Stimulated activated effector memory CD8-positive, alpha-beta T cell treated with anti-CD3 and anti-CD28 coated beads, Interleukin-12 subunit alpha, Interleukin-12 subunit beta, amount 100 ng/mL, for 72 hours (primary cell): ENCODE data around the gene RPS6KC1.
"Not testable (repeated sequence)": the region's sequence is repeated elsewhere in the genome, so short reads cannot be mapped to it uniquely, and the experiment has no call there.

Experiments
- ATAC-seq: fragments of 150-1000 bp; cut with Tn5 transposase; 2 replicates; pipeline ENCODE4 v1.10.0; 2021
- DNase-seq, 2 donors: peaks; one replicate each; pipeline ENCODE4 v3.0.0; 2021 to 2022; ENCODE audit warnings: low spot score in 2 of 2
- H3K27ac Mint-ChIP-seq: one replicate; pipeline ENCODE4 v1.8.0; 2022; ENCODE audit warnings: mild to moderate bottlenecking, mixed read lengths
- H3K36me3 Mint-ChIP-seq: one replicate; pipeline ENCODE4 v1.8.0; 2022; ENCODE audit warnings: mild to moderate bottlenecking, mixed read lengths
- H3K4me1 Mint-ChIP-seq: one replicate; pipeline ENCODE4 v1.8.0; 2022; ENCODE audit warnings: mixed read lengths
- H3K4me3 Mint-ChIP-seq: one replicate; pipeline ENCODE4 v1.8.0; 2022; ENCODE audit warnings: mild to moderate bottlenecking, mixed read lengths
- H3K9me3 Mint-ChIP-seq: one replicate; pipeline ENCODE4 v1.8.0; 2022; ENCODE audit warnings: mixed read lengths

RPS6KC1 gene

GRCh38 chr1:213111502-213111901, 60.5 kb downstream of the RPS6KC1 start:
- DNase-seq (no peak), ATAC-seq (no peak)
- Mint-ChIP-seq H3K4me3 (no peak overlapping the region), H3K27ac (no peak overlapping the region), H3K36me3 (no peaks in the 10 kb centered on the region), H3K4me1 (peaks cover 8% of the 10 kb centered on the region), H3K9me3 (no peaks in the 10 kb centered on the region)

- not testable (repeated sequence) for DNase-seq, H3K27ac Mint-ChIP-seq, H3K4me1 Mint-ChIP-seq, H3K36me3 Mint-ChIP-seq, H3K4me3 Mint-ChIP-seq, H3K9me3 Mint-ChIP-seq, ATAC-seq
Measured at GRCh38 chr1:213112723-213113122, 61.7 kb downstream of the RPS6KC1 start.

GRCh38 chr1:213117699-213118180, 66.7 kb downstream of the RPS6KC1 start:
- H3K27ac Mint-ChIP-seq, H3K36me3 Mint-ChIP-seq, H3K4me1 Mint-ChIP-seq, H3K4me3 Mint-ChIP-seq, H3K9me3 Mint-ChIP-seq: not testable (repeated sequence)
- peak in 1 of 2 donors; percentile 50 for DNase-seq
- peak; percentile 77 for ATAC-seq

- Mint-ChIP-seq H3K4me1 (peaks cover 5% of the 10 kb centered on the region), H3K36me3 (no peaks in the 10 kb centered on the region), H3K4me3 (no peak overlapping the region), H3K27ac (no peak overlapping the region), H3K9me3 (no peaks in the 10 kb centered on the region)
- ATAC-seq: no peak
- DNase-seq: no peak
Measured at GRCh38 chr1:213119794-213120193, 68.8 kb downstream of the RPS6KC1 start.

- no peak for DNase-seq
- H3K9me3 Mint-ChIP-seq: no peaks in the 10 kb centered on the region
- peaks cover 5% of the 10 kb centered on the region for H3K4me1 Mint-ChIP-seq
- H3K27ac Mint-ChIP-seq: no peak overlapping the region
- H3K4me3 Mint-ChIP-seq: no peak overlapping the region
- no peaks in the 10 kb centered on the region for H3K36me3 Mint-ChIP-seq
- no peak for ATAC-seq
Measured at GRCh38 chr1:213120386-213120785, 69.3 kb downstream of the RPS6KC1 start.

GRCh38 chr1:213120961-213121360, 69.9 kb downstream of the RPS6KC1 start:
- Mint-ChIP-seq H3K4me3 (no peak overlapping the region), H3K9me3 (no peaks in the 10 kb centered on the region), H3K4me1 (peaks cover 5% of the 10 kb centered on the region), H3K36me3 (no peaks in the 10 kb centered on the region), H3K27ac (no peak overlapping the region)
- DNase-seq: no peak
- no peak for ATAC-seq

GRCh38 chr1:213122514-213122929, 71.5 kb downstream of the RPS6KC1 start:
- Mint-ChIP-seq H3K4me3 (no peak overlapping the region), H3K36me3 (no peaks in the 10 kb centered on the region), H3K9me3 (no peaks in the 10 kb centered on the region), H3K4me1 (peaks cover 5% of the 10 kb centered on the region), H3K27ac (no peak overlapping the region)
- no peak for ATAC-seq
- DNase-seq: no peak

GRCh38 chr1:213123087-213123486, 72.0 kb downstream of the RPS6KC1 start:
- Mint-ChIP-seq H3K4me3 (no peak overlapping the region), H3K9me3 (no peaks in the 10 kb centered on the region), H3K4me1 (peaks cover 5% of the 10 kb centered on the region), H3K27ac (no peak overlapping the region), H3K36me3 (no peaks in the 10 kb centered on the region)
- DNase-seq: no peak
- ATAC-seq: no peak

- ATAC-seq (no peak), DNase-seq (no peak)
- no peak overlapping the region for H3K4me3 Mint-ChIP-seq
- H3K36me3 Mint-ChIP-seq: no peaks in the 10 kb centered on the region
- peaks cover 5% of the 10 kb centered on the region for H3K4me1 Mint-ChIP-seq
- no peaks in the 10 kb centered on the region for H3K9me3 Mint-ChIP-seq
- no peak overlapping the region for H3K27ac Mint-ChIP-seq
Measured at GRCh38 chr1:213123536-213123935, 72.5 kb downstream of the RPS6KC1 start.

- H3K9me3 Mint-ChIP-seq: no peaks in the 10 kb centered on the region
- H3K36me3 Mint-ChIP-seq: no peaks in the 10 kb centered on the region
- peaks cover 5% of the 10 kb centered on the region for H3K4me1 Mint-ChIP-seq
- DNase-seq (no peak), ATAC-seq (no peak)
- H3K4me3 Mint-ChIP-seq: no peak overlapping the region
- H3K27ac Mint-ChIP-seq: no peak overlapping the region
Measured at GRCh38 chr1:213124590-213124989, 73.5 kb downstream of the RPS6KC1 start.

GRCh38 chr1:213125643-213126042, 74.6 kb downstream of the RPS6KC1 start:
- Mint-ChIP-seq H3K4me1 (no peaks in the 10 kb centered on the region), H3K4me3 (no peak overlapping the region), H3K9me3 (no peaks in the 10 kb centered on the region), H3K27ac (no peak overlapping the region), H3K36me3 (peaks cover 4% of the 10 kb centered on the region)
- no peak for DNase-seq
- ATAC-seq: no peak

GRCh38 chr1:213127074-213127473, 76.0 kb downstream of the RPS6KC1 start:
- ATAC-seq (no peak), DNase-seq (no peak)
- H3K4me3 Mint-ChIP-seq: no peak overlapping the region
- no peaks in the 10 kb centered on the region for H3K4me1 Mint-ChIP-seq
- H3K9me3 Mint-ChIP-seq: no peaks in the 10 kb centered on the region
- no peak overlapping the region for H3K27ac Mint-ChIP-seq
- peaks cover 12% of the 10 kb centered on the region for H3K36me3 Mint-ChIP-seq

GRCh38 chr1:213131851-213132655, 81.0 kb downstream of the RPS6KC1 start:
- no peaks in the 10 kb centered on the region for H3K4me1 Mint-ChIP-seq
- peaks cover 12% of the 10 kb centered on the region for H3K36me3 Mint-ChIP-seq
- H3K4me3 Mint-ChIP-seq: no peak overlapping the region
- no peak for DNase-seq
- H3K9me3 Mint-ChIP-seq: no peaks in the 10 kb centered on the region
- no peak for ATAC-seq
- H3K27ac Mint-ChIP-seq: no peak overlapping the region

- H3K9me3 Mint-ChIP-seq: no peaks in the 10 kb centered on the region
- H3K27ac Mint-ChIP-seq: no peak overlapping the region
- H3K4me3 Mint-ChIP-seq: no peak overlapping the region
- no peak for ATAC-seq
- H3K36me3 Mint-ChIP-seq: peaks cover 9% of the 10 kb centered on the region
- DNase-seq: no peak
- peaks cover 5% of the 10 kb centered on the region for H3K4me1 Mint-ChIP-seq
Measured at GRCh38 chr1:213135572-213135971, 84.5 kb downstream of the RPS6KC1 start.

- ATAC-seq: no peak
- H3K9me3 Mint-ChIP-seq: no peaks in the 10 kb centered on the region
- no peak overlapping the region for H3K27ac Mint-ChIP-seq
- H3K4me1 Mint-ChIP-seq: peaks cover 8% of the 10 kb centered on the region
- H3K36me3 Mint-ChIP-seq: peaks cover under 1% of the 10 kb centered on the region
- no peak for DNase-seq
- H3K4me3 Mint-ChIP-seq: no peak overlapping the region
Measured at GRCh38 chr1:213136190-213136917, 85.3 kb downstream of the RPS6KC1 start.

GRCh38 chr1:213138391-213138790, 87.3 kb downstream of the RPS6KC1 start:
- Mint-ChIP-seq H3K4me1 (peaks cover 15% of the 10 kb centered on the region), H3K9me3 (no peaks in the 10 kb centered on the region), H3K36me3 (no peaks in the 10 kb centered on the region), H3K4me3 (no peak overlapping the region), H3K27ac (no peak overlapping the region)
- DNase-seq (no peak), ATAC-seq (no peak)
